HCT116 (cell line): Measurements from ENCODE around the gene FSTL4. TPM values are rescaled to one million over a fixed set of nuclear protein-coding genes. Genes with fewer than 3 reads are reported as not detected.

Experiments used
- ATAC-seq: fragments of 200-7000 bp; cut with Tn5 transposase; 2 replicates; pipeline ENCODE4 v1.9.1; 2020; ENCODE audit warnings: mild to moderate bottlenecking, moderate library complexity
- BruUV-seq: library from RNA; stranded (reverse); fragments of 400-500 nt; replicated peaks from 2 replicates; lab custom pipeline; 2021; lab: Mats Ljungman, UMichigan
- CTCF ChIA-PET: fragments of 300-600 bp; sonication (Branson Sonifier 250); formaldehyde crosslinking; loops from one replicate; lab custom pipeline; 2021; ENCODE audit warnings: antibody characterized with exemption; lab: Charles Lee
- POLR2A ChIA-PET: fragments of 300-600, 350-600 bp; sonication (Branson Sonifier 250); formaldehyde crosslinking; loops from one replicate; lab custom pipeline; 2021; ENCODE audit warnings: antibody characterized with exemption; lab: Charles Lee
- RAD21 ChIA-PET, 2 experiments: fragments of 300-600 bp; sonication (Branson Sonifier 250); formaldehyde crosslinking; loops; one replicate each; lab custom pipeline; 2023; ENCODE audit warnings: low total read pairs in 2 of 2; ENCODE audit not compliant: uncharacterized antibody in 2 of 2, unreplicated experiment in 2 of 2, low non-redundant PET in 1 of 2; lab: Charles Lee
- DNase-seq: peaks from one replicate; pipeline ENCODE4 v3.0.0-alpha.2; 2010; ENCODE audit warnings: low read depth, low spot score
- H2AFZ ChIP-seq: fragments of 200-600 bp; shearing (Covaris generic), sonication (generic); 2 replicates; pipeline ENCODE4 v1.6.1; 2017; ENCODE audit warnings: low read depth, mixed run types, mixed read lengths, antibody characterized with exemption, low read length; ENCODE audit not compliant: poor library complexity, severe bottlenecking
- H3K27ac ChIP-seq: 2 replicates; pipeline ENCODE4 v1.5.1; 2012; ENCODE audit warnings: low read depth, low read length
- H3K27me3 ChIP-seq: fragments of 200-600 bp; sonication (generic); 2 replicates; pipeline ENCODE4 v1.6.1; 2016; ENCODE audit warnings: mixed run types, low read length, mixed read lengths; ENCODE audit not compliant: insufficient read depth
- H3K36me3 ChIP-seq, 2 experiments: fragments of 200-500 bp in 1 of 2; fragments of 200-600 bp in 1 of 2; sonication (Bioruptor generic) in 1 of 2; sonication (generic) in 1 of 2; 2 replicates each; pipeline versions ENCODE4 v1.5.1 to v1.6.1; 2014 to 2016; ENCODE audit warnings: low read length in 2 of 2, inconsistent platforms in 1 of 2, mixed read lengths in 1 of 2, mixed run types in 1 of 2; ENCODE audit not compliant: insufficient read depth in 2 of 2, control insufficient read depth in 1 of 2
- H3K4me1 ChIP-seq, 2 experiments: fragments of 200-600 bp in 1 of 2; sonication (generic) in 1 of 2; 2 replicates each; pipeline versions ENCODE4 v1.5.1 to v1.6.1; 2012 to 2017; ENCODE audit warnings: low read length in 2 of 2, inconsistent platforms in 1 of 2, mild to moderate bottlenecking in 1 of 2, mixed read lengths in 1 of 2, mixed run types in 1 of 2, moderate library complexity in 1 of 2; ENCODE audit not compliant: insufficient read depth in 2 of 2, control insufficient read depth in 1 of 2
- H3K4me2 ChIP-seq: fragments of 200-600 bp; sonication (generic); 2 replicates; pipeline ENCODE4 v1.6.1; 2017; ENCODE audit warnings: mixed run types, low read length, mixed read lengths
- H3K4me3 ChIP-seq, 2 experiments: fragments of 200-600 bp in 1 of 2; sonication (generic) in 1 of 2; replicated peaks in 1 of 2; 2 replicates each; pipeline ENCODE4 v1.5.1; 2011 to 2016; ENCODE audit warnings: low read length in 2 of 2, control low read depth in 1 of 2, low read depth in 1 of 2, mild to moderate bottlenecking in 1 of 2, mixed read lengths in 1 of 2, mixed run types in 1 of 2
- H3K79me2 ChIP-seq: fragments of 200-600 bp; sonication (generic); 2 replicates; pipeline ENCODE4 v1.6.1; 2017; ENCODE audit warnings: mild to moderate bottlenecking, mixed run types, low read length, moderate library complexity, mixed read lengths; ENCODE audit not compliant: insufficient read depth
- H3K9ac ChIP-seq: fragments of 200-600 bp; sonication (generic); 2 replicates; pipeline ENCODE4 v1.6.1; 2016; ENCODE audit warnings: low read length, mixed read lengths
- H3K9me2 ChIP-seq: fragments of 200-600 bp; sonication (generic), shearing (Covaris generic); 2 replicates; pipeline ENCODE4 v1.6.1; 2017; ENCODE audit warnings: mixed run types, mild to moderate bottlenecking, moderate library complexity; ENCODE audit not compliant: insufficient read depth
- H3K9me3 ChIP-seq, 2 experiments: fragments of 200-500 bp in 1 of 2; fragments of 200-600 bp in 1 of 2; sonication (Bioruptor generic) in 1 of 2; sonication (generic) in 1 of 2; 2 replicates each; pipeline ENCODE4 v1.6.1; 2014 to 2017; ENCODE audit warnings: low read length in 2 of 2, mixed read lengths in 2 of 2, inconsistent platforms in 1 of 2, low read depth in 1 of 2, mild to moderate bottlenecking in 1 of 2, mixed run types in 1 of 2, moderate library complexity in 1 of 2; ENCODE audit not compliant: control insufficient read depth in 1 of 2, insufficient read depth in 1 of 2
- H4K20me1 ChIP-seq: fragments of 200-600 bp; sonication (generic), shearing (Covaris generic); 2 replicates; pipeline ENCODE4 v1.6.1; 2017; ENCODE audit warnings: mixed run types, mild to moderate bottlenecking, moderate library complexity; ENCODE audit not compliant: insufficient read depth
- CBX3 ChIP-seq: IDR thresholded peaks from 2 replicates; pipeline ENCODE4 v1.6.1; 2012; ENCODE audit warnings: low read depth
- CEBPB ChIP-seq: IDR thresholded peaks from 2 replicates; pipeline ENCODE4 v1.6.1; 2012; ENCODE audit warnings: low read depth
- EGR1 ChIP-seq: IDR thresholded peaks from 2 replicates; pipeline ENCODE4 v1.6.1; 2012; ENCODE audit warnings: low read depth
- ELF1 ChIP-seq: IDR thresholded peaks from 2 replicates; pipeline ENCODE4 v1.6.1; 2012; ENCODE audit warnings: low read depth, borderline replicate concordance
- EZH2 ChIP-seq: fragments of 200-600 bp; sonication (generic); IDR thresholded peaks from 2 replicates; pipeline ENCODE4 v1.6.1; 2017; ENCODE audit warnings: antibody characterized with exemption, mixed run types
- JUND ChIP-seq: IDR thresholded peaks from 2 replicates; pipeline ENCODE4 v1.6.1; 2012
- POLR2A ChIP-seq: IDR thresholded peaks from 2 replicates; pipeline ENCODE4 v1.7.0; 2011; ENCODE audit warnings: borderline replicate concordance; ENCODE audit not compliant: insufficient read depth, insufficient read length; ENCODE audit errors: extremely low read depth
- RAD21 ChIP-seq: IDR thresholded peaks from 2 replicates; pipeline ENCODE4 v1.6.1; 2012; ENCODE audit warnings: low read depth, mild to moderate bottlenecking
- SIN3A ChIP-seq: IDR thresholded peaks from 2 replicates; pipeline ENCODE4 v1.6.1; 2012; ENCODE audit warnings: low read depth
- SP1 ChIP-seq: IDR thresholded peaks from 2 replicates; pipeline ENCODE4 v1.6.1; 2012; ENCODE audit warnings: low read depth
- YY1 ChIP-seq: IDR thresholded peaks from 2 replicates; pipeline ENCODE4 v1.6.1; 2011; ENCODE audit warnings: low read length, low read depth, moderate library complexity, mild to moderate bottlenecking; ENCODE audit not compliant: insufficient replicate concordance; ENCODE audit errors: extremely low read depth
- ZFX ChIP-seq: fragments of 450-650 bp; IDR thresholded peaks from 2 replicates; pipeline ENCODE4 v1.6.1; 2017
- ZNF274 ChIP-seq: fragments of 200-500 bp; sonication (Bioruptor generic); IDR thresholded peaks from 2 replicates; pipeline ENCODE4 v1.6.1; 2014; ENCODE audit warnings: mild to moderate bottlenecking, low read depth, low read length, inconsistent platforms
- intact Hi-C: fragments of 100-400 bp; cut with micrococcal nuclease; formaldehyde crosslinking; loops from 2 replicates; pipeline ENCODE4 v1.10.0; 2022
- total RNA-seq: library from RNA; stranded (reverse); gene quantifications from one replicate; pipeline ENCODE4 v1.2.1, GENCODE V29; 2021; ENCODE audit not compliant: unreplicated experiment
- TF ChIP-seq, protein P1 (sequence below): IDR thresholded peaks from 2 replicates; pipeline ENCODE4 v1.6.1; 2012; ENCODE audit warnings: low read depth
- TF ChIP-seq, protein P2 (sequence below): IDR thresholded peaks from 2 replicates; pipeline ENCODE4 v1.6.1; 2012
- TF ChIP-seq, protein P3 (sequence below): IDR thresholded peaks from 2 replicates; pipeline ENCODE4 v1.6.1; 2011; ENCODE audit warnings: mild to moderate bottlenecking, low read length, moderate library complexity; ENCODE audit not compliant: insufficient replicate concordance; ENCODE audit errors: extremely low read depth
- TF ChIP-seq, protein P4 (sequence below): IDR thresholded peaks from 2 replicates; pipeline ENCODE4 v1.6.1; 2012

The FSTL4 gene
- total RNA-seq, 1 experiment from 2014 or later: 0.37 TPM

DNA sequence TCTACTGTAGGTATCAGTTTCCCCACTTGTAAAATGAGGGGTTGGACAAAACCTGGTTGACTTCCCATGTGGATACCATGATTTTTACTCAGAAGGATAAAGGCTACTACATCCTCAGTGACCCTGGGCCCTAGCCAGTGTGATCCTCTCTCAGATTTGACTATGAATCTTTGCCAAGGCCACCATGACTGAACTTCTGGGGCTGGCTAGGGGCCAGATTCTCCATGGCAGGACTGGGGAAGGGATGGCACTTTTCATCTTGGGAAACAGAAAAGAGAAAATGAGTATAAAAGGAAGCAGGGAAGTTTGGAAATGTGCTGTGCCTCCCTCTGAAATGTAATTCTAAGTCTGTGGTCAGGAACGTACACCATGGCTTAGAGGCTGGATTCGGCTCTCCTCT, 1.4 kb upstream of the FSTL4 start:
- Histone ChIP-seq H3K9me3 (no peaks in the 10 kb centered on the region), H4K20me1 (no peaks in the 10 kb centered on the region), H2AFZ (no peak overlapping the region), H3K27ac (no peak overlapping the region), H3K27me3 (peaks cover 36% of the 10 kb centered on the region), H3K9me2 (no peaks in the 10 kb centered on the region), H3K79me2 (no peaks in the 10 kb centered on the region), H3K9ac (no peak overlapping the region), H3K4me3 (no peak overlapping the region), H3K4me1 (no peaks in the 10 kb centered on the region), H3K36me3 (no peaks in the 10 kb centered on the region), H3K4me2 (no peak overlapping the region)
- POLR2A ChIA-PET: no interaction called here
- DNase-seq (no peak), ATAC-seq (no peak)
- intact Hi-C loops: no loop called here
- RAD21 ChIA-PET: no interaction called here
- BruUV-seq: no TSS peak
- CTCF ChIA-PET: no interaction called here
- TF ChIP-seq EZH2: no peak
- no peak for TF ChIP-seq CEBPB

DNA sequence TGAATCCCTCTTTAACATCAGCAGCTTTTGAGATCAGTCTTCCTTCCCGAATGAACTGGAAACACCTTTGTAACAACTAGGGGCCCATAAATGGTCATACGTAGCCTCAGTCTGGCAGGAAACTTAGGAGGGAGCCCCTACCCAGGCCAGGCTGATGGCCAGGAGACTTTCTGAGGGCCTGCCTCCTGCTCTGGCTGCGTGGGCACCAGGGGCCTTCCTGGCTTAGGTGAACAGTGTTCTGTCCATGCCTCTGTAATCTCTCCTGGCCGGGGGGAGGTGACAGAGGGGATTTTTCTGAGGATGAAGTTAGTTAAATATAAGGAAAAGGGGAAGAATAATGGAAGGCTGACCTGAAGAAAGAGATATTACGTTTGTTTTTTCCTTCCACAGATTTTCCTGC, 843 bp upstream of the FSTL4 start:
- H3K4me1 ChIP-seq: no peaks in the 10 kb centered on the region
- intact Hi-C loops: no loop called here
- no peaks in the 10 kb centered on the region for H3K9me3 ChIP-seq
- no peak for DNase-seq
- no peaks in the 10 kb centered on the region for H4K20me1 ChIP-seq
- no peaks in the 10 kb centered on the region for H3K36me3 ChIP-seq
- ChIA-PET RAD21 (no interaction called here), CTCF (no interaction called here), POLR2A (no interaction called here)
- no peak overlapping the region for H3K27ac ChIP-seq
- ATAC-seq: no peak
- H2AFZ ChIP-seq: no peak overlapping the region
- TF ChIP-seq SP1: no peak
- TF ChIP-seq, protein P1, sequence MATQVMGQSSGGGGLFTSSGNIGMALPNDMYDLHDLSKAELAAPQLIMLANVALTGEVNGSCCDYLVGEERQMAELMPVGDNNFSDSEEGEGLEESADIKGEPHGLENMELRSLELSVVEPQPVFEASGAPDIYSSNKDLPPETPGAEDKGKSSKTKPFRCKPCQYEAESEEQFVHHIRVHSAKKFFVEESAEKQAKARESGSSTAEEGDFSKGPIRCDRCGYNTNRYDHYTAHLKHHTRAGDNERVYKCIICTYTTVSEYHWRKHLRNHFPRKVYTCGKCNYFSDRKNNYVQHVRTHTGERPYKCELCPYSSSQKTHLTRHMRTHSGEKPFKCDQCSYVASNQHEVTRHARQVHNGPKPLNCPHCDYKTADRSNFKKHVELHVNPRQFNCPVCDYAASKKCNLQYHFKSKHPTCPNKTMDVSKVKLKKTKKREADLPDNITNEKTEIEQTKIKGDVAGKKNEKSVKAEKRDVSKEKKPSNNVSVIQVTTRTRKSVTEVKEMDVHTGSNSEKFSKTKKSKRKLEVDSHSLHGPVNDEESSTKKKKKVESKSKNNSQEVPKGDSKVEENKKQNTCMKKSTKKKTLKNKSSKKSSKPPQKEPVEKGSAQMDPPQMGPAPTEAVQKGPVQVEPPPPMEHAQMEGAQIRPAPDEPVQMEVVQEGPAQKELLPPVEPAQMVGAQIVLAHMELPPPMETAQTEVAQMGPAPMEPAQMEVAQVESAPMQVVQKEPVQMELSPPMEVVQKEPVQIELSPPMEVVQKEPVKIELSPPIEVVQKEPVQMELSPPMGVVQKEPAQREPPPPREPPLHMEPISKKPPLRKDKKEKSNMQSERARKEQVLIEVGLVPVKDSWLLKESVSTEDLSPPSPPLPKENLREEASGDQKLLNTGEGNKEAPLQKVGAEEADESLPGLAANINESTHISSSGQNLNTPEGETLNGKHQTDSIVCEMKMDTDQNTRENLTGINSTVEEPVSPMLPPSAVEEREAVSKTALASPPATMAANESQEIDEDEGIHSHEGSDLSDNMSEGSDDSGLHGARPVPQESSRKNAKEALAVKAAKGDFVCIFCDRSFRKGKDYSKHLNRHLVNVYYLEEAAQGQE: no peak
- TF ChIP-seq ZNF274: no peak
- no peak for TF ChIP-seq EZH2
- no peak for TF ChIP-seq CBX3
- no peak for TF ChIP-seq ELF1
- TF ChIP-seq, protein P2, sequence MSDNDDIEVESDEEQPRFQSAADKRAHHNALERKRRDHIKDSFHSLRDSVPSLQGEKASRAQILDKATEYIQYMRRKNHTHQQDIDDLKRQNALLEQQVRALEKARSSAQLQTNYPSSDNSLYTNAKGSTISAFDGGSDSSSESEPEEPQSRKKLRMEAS: no peak
- no peak for TF ChIP-seq SIN3A
- no peak for TF ChIP-seq POLR2A
- no peak for TF ChIP-seq YY1
- TF ChIP-seq RAD21: no peak
- TF ChIP-seq EGR1: no peak
- no peak for TF ChIP-seq CEBPB
- no peak for TF ChIP-seq ZFX
- TF ChIP-seq, protein P3, sequence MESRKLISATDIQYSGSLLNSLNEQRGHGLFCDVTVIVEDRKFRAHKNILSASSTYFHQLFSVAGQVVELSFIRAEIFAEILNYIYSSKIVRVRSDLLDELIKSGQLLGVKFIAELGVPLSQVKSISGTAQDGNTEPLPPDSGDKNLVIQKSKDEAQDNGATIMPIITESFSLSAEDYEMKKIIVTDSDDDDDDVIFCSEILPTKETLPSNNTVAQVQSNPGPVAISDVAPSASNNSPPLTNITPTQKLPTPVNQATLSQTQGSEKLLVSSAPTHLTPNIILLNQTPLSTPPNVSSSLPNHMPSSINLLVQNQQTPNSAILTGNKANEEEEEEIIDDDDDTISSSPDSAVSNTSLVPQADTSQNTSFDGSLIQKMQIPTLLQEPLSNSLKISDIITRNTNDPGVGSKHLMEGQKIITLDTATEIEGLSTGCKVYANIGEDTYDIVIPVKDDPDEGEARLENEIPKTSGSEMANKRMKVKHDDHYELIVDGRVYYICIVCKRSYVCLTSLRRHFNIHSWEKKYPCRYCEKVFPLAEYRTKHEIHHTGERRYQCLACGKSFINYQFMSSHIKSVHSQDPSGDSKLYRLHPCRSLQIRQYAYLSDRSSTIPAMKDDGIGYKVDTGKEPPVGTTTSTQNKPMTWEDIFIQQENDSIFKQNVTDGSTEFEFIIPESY: no peak
- no peak for TF ChIP-seq JUND
- TF ChIP-seq, protein P4, sequence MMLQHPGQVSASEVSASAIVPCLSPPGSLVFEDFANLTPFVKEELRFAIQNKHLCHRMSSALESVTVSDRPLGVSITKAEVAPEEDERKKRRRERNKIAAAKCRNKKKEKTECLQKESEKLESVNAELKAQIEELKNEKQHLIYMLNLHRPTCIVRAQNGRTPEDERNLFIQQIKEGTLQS: no peak
- no TSS peak for BruUV-seq
- H3K4me2 ChIP-seq: no peak overlapping the region
- H3K27me3 ChIP-seq: peaks cover 40% of the 10 kb centered on the region
- no peak overlapping the region for H3K9ac ChIP-seq
- no peaks in the 10 kb centered on the region for H3K79me2 ChIP-seq
- H3K9me2 ChIP-seq: no peaks in the 10 kb centered on the region
- H3K4me3 ChIP-seq: no peak overlapping the region
